ENCODE results near the gene MMP3. TPM values are rescaled to one million over a fixed set of nuclear protein-coding genes. Genes with fewer than 3 reads are reported as not detected.

The MMP3 gene
- total RNA-seq, 4 donors from 2014 or later: 0.82 to 2.7 (median 1.2) TPM; not detected in 1

DNA sequence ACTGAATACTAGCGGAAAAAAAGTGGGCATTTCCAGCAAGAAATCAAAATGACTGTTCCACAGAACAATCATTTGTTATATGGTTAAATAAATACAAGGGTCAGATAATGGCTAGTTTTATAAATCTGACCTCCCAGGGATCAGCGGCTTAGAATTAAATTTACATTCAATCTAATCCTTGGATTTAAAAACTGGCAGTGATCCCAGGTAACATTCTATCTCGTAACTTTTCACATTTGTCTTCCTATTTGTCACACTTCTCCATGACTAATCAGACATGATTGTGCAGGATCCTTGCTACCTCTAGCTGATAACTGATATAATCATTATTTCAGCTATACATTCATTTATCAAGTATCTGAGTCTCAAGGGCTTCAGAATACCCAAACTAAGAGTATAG, 2.9 kb upstream of the MMP3 start:
- Histone ChIP-seq H3K9me3 (no peaks in the 10 kb centered on the region), H3K27me3 (no peaks in the 10 kb centered on the region), H3K36me3 (no peaks in the 10 kb centered on the region), H3K27ac (no peak overlapping the region), H3K4me1 (no peaks in the 10 kb centered on the region), H3K4me3 (no peak overlapping the region)
- ATAC-seq: no peak
- 13 to 25% methylated on average over 3 of the region's 3 CpGs for WGBS, 2 donors (ENCODE audit: low coverage in 1 of 2)
- TF ChIP-seq POLR2A (IDR thresholded peaks at IDR 0.05): no peak
- TF ChIP-seq POLR2AphosphoS5 (IDR thresholded peaks at IDR 0.05): no peak
- TF ChIP-seq, protein P1, sequence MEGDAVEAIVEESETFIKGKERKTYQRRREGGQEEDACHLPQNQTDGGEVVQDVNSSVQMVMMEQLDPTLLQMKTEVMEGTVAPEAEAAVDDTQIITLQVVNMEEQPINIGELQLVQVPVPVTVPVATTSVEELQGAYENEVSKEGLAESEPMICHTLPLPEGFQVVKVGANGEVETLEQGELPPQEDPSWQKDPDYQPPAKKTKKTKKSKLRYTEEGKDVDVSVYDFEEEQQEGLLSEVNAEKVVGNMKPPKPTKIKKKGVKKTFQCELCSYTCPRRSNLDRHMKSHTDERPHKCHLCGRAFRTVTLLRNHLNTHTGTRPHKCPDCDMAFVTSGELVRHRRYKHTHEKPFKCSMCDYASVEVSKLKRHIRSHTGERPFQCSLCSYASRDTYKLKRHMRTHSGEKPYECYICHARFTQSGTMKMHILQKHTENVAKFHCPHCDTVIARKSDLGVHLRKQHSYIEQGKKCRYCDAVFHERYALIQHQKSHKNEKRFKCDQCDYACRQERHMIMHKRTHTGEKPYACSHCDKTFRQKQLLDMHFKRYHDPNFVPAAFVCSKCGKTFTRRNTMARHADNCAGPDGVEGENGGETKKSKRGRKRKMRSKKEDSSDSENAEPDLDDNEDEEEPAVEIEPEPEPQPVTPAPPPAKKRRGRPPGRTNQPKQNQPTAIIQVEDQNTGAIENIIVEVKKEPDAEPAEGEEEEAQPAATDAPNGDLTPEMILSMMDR (IDR thresholded peaks at IDR 0.05): no peak
- TF ChIP-seq EP300 (IDR thresholded peaks at IDR 0.05): no peak

DNA sequence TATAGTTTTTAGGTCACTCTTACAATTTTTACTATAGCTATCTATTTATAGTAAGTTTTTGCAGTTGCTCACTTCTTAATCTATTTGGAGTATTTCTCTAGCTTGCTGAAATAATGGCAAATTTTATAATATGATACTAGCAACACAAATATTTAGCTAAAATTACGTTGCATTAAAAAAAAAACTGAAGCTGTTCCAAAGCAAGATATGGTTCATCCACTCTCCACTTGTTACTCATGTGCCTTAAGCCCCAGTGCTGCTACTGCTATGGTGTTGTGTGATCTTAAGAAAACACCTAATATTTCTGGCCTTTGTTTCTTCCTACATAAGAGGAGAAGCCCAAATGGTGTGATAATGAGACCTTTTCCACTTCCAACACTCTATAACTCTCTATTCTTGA, 479 bp downstream of the MMP3 start:
- 21 to 38% methylated on average over 1 of the region's 1 CpG for WGBS, 2 donors (ENCODE audit: low coverage in 1 of 2)
- Histone ChIP-seq H3K4me1 (no peaks in the 10 kb centered on the region), H3K27me3 (no peaks in the 10 kb centered on the region), H3K36me3 (no peaks in the 10 kb centered on the region), H3K4me3 (no peak overlapping the region), H3K27ac (no peak overlapping the region), H3K9me3 (no peaks in the 10 kb centered on the region)
- TF ChIP-seq POLR2AphosphoS5 (IDR thresholded peaks at IDR 0.05) (no peak), EP300 (IDR thresholded peaks at IDR 0.05) (no peak), POLR2A (IDR thresholded peaks at IDR 0.05) (no peak)
- TF ChIP-seq, protein P1 (IDR thresholded peaks at IDR 0.05): no peak
- ATAC-seq: no peak

DNA sequence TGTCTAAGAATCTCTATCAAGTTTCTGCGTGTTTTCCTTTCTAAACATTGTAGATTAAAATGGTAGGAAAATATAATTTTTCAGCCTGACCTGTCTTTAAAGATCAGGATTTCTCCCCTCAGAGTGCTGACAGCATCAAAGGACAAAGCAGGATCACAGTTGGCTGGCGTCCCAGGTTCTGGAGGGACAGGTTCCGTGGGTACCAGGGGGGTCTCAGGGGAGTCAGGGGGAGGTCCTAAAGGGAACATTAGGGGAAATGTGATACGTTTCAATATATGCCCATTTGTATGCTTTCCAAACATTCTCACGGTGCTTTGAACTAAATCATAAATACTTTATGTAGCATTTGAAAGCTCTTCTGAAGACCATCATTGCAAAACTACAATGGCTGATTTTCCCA, 3.4 kb downstream of the MMP3 start:
- Histone ChIP-seq H3K27ac (no peak overlapping the region), H3K36me3 (no peaks in the 10 kb centered on the region), H3K27me3 (no peaks in the 10 kb centered on the region), H3K4me3 (no peak overlapping the region), H3K9me3 (no peaks in the 10 kb centered on the region), H3K4me1 (no peaks in the 10 kb centered on the region)
- no peak for ATAC-seq
- WGBS, 2 donors (ENCODE audit: low coverage in 1 of 2): 35 to 44% methylated on average over 4 of the region's 5 CpGs
- TF ChIP-seq EP300 (IDR thresholded peaks at IDR 0.05) (no peak), POLR2A (IDR thresholded peaks at IDR 0.05) (no peak), POLR2AphosphoS5 (IDR thresholded peaks at IDR 0.05) (no peak)
- TF ChIP-seq, protein P1 (IDR thresholded peaks at IDR 0.05): no peak

DNA sequence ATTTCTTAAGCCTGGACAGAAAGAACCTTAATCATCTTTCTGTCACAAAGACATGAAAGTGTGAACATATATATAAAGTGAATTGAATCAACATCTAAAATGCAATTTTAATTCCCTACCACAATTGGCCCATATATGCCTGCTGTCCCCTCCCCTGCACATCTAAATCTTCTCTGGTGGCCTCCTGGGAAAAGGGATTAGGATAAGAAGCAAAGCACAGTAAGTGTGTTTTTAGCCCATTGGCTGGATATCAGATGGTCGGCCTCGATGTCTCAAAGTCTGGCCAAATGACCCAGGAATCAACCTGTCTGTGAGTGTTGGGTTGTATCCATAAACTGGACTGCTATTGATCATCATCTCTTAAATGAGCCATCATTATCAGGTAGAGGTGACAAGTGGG, 5.8 kb downstream of the MMP3 start:
- Histone ChIP-seq H3K4me3 (no peak overlapping the region), H3K36me3 (no peaks in the 10 kb centered on the region), H3K9me3 (no peaks in the 10 kb centered on the region), H3K27ac (no peak overlapping the region), H3K4me1 (no peaks in the 10 kb centered on the region), H3K27me3 (no peaks in the 10 kb centered on the region)
- ATAC-seq: no peak
- 59% methylated on average over 2 of the region's 2 CpGs; no CpG with 5 or more reads in 1 of the 2 donors for WGBS, 2 donors (ENCODE audit: low coverage in 1 of 2)
- TF ChIP-seq, protein P1 (IDR thresholded peaks at IDR 0.05): no peak
- TF ChIP-seq POLR2AphosphoS5 (IDR thresholded peaks at IDR 0.05) (no peak), POLR2A (IDR thresholded peaks at IDR 0.05) (no peak), EP300 (IDR thresholded peaks at IDR 0.05) (no peak)

DNA sequence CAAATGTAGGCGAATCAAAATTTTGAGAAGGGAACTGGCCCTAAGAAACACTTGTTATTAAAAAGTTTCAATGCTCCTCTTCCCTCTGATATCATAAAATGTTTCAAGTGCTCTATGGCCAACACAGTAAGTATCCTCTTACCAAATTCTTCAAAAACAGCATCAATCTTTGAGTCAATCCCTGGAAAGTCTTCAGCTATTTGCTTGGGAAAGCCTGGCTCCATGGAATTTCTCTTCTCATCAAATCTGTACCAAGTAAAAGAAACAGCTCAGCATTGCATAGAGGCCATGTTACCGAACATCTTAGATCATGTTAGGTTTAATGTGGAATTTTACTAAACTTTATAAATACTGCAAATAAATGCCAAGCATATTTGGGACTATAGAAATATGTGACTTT, 6.3 kb downstream of the MMP3 start:
- no peaks in the 10 kb centered on the region for H3K36me3 ChIP-seq
- H3K9me3 ChIP-seq: no peaks in the 10 kb centered on the region
- ATAC-seq: no peak
- no peak overlapping the region for H3K4me3 ChIP-seq
- no peaks in the 10 kb centered on the region for H3K4me1 ChIP-seq
- no peak overlapping the region for H3K27ac ChIP-seq
- 76 to 91% methylated on average over 1 to 2 of the region's 2 CpGs for WGBS, 2 donors (ENCODE audit: low coverage in 1 of 2)
- TF ChIP-seq POLR2AphosphoS5 (IDR thresholded peaks at IDR 0.05): no peak
- TF ChIP-seq, protein P1 (IDR thresholded peaks at IDR 0.05): no peak
- no peak for TF ChIP-seq POLR2A (IDR thresholded peaks at IDR 0.05)
- no peak for TF ChIP-seq EP300 (IDR thresholded peaks at IDR 0.05)
- H3K27me3 ChIP-seq: no peaks in the 10 kb centered on the region

All from gastroesophageal sphincter (tissue), 4 donors.